Loucy (cell line): ENCODE results near the gene ABHD2.
A peak's percentile ranks its signal among the peaks of the same experiment; 100 is the strongest.

Source experiments
- EZH2phosphoT487 ChIP-seq: fragments of 200-600 bp; IDR thresholded peaks from 2 replicates; pipeline ENCODE4 v1.6.1; 2018; ENCODE audit warnings: antibody characterized with exemption, mild to moderate bottlenecking, moderate library complexity, borderline replicate concordance
- TF ChIP-seq, protein P1 (sequence below): fragments of 200-600 bp; sonication (generic); conservative IDR thresholded peaks from 2 replicates; pipeline ENCODE4 v1.5.1; 2014; ENCODE audit warnings: mild to moderate bottlenecking, antibody characterized with exemption, low read length

GRCh38 chr15:89177633-89178306 is 89.5 kb downstream of the ABHD2 start:
- TF ChIP-seq, protein P1, sequence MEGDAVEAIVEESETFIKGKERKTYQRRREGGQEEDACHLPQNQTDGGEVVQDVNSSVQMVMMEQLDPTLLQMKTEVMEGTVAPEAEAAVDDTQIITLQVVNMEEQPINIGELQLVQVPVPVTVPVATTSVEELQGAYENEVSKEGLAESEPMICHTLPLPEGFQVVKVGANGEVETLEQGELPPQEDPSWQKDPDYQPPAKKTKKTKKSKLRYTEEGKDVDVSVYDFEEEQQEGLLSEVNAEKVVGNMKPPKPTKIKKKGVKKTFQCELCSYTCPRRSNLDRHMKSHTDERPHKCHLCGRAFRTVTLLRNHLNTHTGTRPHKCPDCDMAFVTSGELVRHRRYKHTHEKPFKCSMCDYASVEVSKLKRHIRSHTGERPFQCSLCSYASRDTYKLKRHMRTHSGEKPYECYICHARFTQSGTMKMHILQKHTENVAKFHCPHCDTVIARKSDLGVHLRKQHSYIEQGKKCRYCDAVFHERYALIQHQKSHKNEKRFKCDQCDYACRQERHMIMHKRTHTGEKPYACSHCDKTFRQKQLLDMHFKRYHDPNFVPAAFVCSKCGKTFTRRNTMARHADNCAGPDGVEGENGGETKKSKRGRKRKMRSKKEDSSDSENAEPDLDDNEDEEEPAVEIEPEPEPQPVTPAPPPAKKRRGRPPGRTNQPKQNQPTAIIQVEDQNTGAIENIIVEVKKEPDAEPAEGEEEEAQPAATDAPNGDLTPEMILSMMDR = peak; percentile 95
- TF ChIP-seq EZH2phosphoT487 = no peak
